Measurements from ENCODE around the gene FHIT.

Gene FHIT

DNA sequence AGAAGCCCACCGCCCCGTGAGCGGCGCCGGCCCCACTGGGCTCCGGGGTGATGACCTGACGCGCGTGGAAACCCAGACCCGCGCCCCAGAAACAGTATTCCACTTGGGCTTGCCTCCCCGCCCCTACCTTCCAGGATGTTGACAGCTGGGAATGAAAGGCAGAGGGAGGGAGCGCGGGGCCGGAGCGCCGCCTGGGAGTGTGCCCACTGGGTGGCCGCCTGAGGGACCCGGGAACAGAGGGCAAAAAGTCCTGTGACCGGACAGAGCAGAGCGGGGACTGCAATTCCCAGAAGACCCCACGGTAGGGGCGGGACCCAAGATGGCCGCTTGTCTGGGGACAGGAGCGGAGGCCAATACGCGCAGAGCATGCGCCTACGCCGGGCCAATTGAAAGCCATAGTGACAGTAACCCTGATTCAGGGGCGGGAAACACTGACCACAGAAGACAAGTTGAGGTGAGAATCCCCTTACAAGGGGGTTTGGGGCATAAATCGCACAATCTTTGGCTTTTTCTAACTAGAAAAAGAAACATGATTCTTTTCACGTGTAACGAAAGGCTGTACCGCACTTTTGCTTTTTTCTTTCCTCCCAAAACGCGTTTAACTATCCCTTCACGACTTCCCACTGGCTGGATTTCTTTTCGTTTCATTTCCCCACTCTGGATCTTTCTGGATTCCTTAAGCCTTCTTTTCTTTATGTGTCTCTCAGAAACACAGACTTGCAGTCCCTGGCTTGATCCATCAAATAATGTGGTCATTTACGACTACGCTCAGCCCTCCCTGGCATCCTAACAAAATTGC lies at the start of gene FHIT:
Gene FHIT (minus strand): TSS at position 279 of the 799 bp plus-strand sequence.
- DNase-seq (ENCODE audit: low read depth in 1 of 2, low spot score in 1 of 2): peak; percentile 76 to 81

DNA sequence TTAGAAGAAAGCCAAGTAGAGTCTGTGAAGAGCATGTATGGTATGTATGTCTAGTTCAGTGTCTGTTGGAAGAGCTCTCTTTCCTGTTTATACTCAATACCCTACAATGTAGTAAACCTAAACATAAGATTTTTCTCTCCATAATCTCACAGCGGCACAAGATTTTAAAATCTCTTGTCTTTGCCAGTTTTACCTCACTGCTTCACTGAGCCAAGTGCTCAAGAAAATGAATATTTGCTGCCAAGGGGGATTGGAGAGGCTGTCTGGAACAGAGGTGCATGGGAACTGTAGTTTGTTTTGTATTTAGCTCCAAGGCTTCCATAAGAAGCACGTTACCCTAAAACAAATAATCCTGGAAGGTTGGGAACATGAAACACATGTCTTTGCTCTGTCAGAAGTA lies 49.5 kb upstream of the FHIT start:
- DNase-seq (ENCODE audit: low read depth in 1 of 2, low spot score in 1 of 2): no peak

DNA sequence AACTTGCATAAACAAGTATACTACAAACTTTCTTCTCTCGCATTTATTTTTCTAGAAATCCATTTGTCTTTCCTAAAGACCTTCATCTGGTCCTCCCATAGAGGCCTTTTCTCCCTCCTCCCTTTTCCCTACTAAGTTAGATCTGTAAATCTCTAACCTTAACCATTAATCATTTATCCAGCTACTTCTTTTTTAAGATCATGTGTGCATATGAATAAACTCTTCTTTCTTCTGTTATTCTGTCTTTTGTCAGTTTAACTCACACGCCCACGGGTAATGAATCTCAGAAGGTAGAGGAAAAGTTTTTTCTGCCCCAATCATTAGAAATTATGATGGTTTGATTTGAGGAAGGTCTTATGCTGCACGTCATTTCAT lies 48.7 kb upstream of the FHIT start:
- no peak for DNase-seq (ENCODE audit: low read depth in 1 of 2, low spot score in 1 of 2)

DNA sequence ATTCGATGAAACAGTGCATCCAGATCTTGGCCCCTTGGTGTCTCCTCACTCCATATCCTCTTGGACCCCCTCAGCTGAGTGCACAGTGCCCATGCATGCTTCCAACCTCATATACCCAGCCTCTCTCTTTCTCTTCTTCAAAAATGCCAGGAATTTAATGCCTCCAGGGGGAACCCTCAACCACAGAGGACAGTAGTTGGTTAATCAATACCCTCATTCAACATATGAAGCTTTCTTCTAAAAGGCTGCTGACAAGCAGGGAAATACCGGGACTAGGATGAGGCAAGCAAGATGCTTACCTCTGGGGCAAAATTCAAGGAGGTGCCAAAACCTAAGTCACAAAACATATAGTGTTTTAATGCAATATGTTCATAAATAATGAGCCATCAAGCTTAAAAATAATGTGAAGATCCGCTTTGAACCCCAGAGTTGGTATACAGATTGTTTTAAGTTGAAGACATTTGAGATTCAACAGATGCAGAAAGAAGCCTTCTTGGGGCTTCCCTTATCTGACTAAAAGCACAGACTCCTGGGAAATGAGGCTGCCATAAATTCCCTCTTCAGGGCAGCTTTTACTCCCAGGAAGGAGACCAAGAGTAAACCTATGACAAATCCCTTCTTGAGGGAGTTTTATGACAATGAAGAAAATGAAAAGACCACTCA lies 48.2 kb upstream of the FHIT start:
- no peak for DNase-seq (ENCODE audit: low read depth in 1 of 2, low spot score in 1 of 2)

DNA sequence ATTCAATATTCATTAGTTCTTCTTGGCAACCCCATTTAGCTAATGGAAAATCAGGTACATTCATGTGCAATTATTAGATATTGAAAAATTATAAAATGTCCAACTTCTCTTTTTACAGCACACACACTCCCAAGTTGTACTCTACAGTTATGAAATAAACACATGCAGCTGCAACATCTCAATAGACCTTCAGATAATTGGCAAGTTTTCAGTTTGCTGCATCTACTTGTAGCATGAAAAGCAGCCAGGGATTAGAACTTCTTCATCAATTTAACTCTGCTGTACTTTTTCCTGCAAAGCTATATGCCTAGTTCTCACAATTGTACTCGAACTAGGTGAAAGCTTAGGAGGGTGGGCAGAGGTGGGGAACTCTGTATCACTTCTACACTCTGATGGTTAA lies 46.6 kb upstream of the FHIT start:
- no peak for DNase-seq (ENCODE audit: low read depth in 1 of 2, low spot score in 1 of 2)

DNA sequence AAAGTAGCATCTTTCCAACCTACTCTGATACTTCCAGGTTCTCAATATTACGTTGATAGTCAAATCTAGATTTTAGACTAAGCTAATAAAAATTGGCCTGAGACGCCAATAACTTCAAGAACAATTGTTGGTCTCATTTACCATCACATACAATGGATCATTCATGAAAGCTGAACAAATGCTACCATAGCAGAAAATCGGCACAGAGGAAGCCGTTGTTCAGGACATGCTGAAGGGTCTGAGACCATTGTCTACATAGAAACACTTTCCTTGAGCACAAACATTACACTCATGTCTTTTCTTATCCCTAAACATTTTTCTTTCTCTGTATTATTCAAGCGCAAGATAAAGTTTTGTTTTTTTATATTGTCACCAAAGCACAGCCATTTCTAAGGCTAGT lies 37.2 kb upstream of the FHIT start:
- DNase-seq (ENCODE audit: low read depth in 1 of 2, low spot score in 1 of 2): no peak

DNA sequence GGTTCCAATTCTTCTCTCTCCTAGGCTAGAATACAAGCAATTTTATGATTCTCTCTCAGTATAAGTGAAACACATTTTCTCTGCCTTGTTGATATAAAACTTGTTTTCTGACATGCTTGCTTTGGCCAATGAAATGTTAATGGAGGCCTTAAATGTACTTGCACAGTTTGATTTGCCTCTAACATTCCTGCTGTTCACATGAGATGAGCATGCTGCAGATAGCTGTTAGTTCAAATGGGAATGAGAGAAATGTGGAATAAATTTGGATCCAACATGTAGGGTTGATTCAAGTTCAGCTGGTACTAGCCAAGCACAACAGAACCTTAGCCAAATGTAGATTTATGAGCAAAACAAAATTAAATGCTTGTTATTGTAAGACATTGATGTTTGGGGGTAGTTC lies 32.6 kb upstream of the FHIT start:
- no peak for DNase-seq (ENCODE audit: low read depth in 1 of 2, low spot score in 1 of 2)

DNA sequence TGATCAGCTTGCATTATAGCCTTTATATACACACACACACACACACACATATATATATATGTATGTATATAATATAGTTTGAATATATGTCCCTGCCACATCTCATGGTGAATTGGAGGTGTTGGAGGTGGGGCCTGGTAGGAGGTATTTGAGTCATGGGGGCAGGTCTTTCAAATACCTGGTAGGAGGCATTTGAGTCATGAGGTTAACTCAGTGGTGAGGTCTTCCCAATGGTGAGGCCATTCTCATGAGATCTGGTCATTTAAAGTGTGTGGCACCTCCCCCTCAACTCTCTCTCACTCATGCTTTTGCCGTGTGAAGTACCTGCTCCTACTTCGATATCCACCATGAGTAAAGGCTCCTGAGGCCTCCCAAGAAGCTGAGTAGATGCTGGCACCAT lies 27.5 kb upstream of the FHIT start:
- no peak for DNase-seq (ENCODE audit: low read depth in 1 of 2, low spot score in 1 of 2)

DNA sequence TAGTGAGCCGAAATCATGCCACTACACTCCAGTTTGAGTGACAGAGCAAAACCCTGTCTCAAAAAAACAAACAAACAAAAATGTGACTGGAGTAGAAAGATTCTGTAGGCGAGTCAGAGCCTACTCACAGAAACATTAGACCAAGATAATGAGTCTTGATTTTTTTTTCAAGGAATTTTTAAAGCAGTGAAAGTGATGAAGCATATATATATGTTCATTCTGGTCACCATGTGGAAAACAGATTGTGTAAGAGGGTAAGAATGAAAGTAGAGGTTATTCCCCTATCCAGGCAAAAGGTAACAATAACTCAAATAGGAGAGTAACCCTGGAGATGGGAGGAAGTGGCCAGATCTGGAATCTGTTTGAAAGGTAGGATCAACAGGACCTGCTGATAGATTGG lies 26.2 kb upstream of the FHIT start:
- no peak for DNase-seq (ENCODE audit: low read depth in 1 of 2, low spot score in 1 of 2)

DNA sequence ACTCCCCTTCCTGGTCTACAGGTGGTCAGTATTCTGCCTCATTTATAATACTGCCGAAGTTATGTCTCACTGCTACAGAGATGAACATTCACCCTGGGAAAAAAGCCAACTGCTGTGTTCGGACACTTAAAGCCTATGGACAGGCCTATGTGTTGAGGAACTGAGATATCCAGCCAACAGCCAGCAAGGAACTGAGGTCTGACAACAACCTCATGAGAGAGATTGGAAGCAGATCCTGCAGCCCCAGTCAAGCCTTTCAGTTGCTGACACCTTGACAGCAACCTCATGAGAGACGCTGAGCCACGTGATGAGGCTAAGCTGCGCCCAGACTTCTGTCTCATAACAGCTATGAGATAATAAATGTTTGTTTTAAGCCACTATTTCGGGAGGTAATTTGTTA lies 18.2 kb upstream of the FHIT start:
- DNase-seq (ENCODE audit: low read depth in 1 of 2, low spot score in 1 of 2): no peak

DNA sequence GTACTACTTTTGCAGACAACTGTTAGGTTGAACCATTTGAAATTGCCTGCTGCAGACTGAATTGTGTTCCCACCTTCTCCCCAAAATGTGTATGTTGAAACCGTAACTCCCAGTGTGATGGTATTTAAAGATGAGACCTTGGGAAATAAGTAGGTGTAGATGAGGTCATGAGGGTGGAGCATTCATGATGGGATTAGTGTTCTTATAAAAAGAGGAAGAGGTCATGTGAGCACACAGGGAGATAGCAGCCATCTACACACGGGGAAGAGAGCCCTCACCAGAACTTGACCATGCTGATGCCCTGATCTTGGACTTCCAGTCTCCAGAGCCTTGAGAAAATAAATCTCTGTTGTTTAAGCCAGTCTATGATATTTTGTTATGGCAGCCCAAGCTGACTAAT lies 17.4 kb upstream of the FHIT start:
- DNase-seq (ENCODE audit: low read depth in 1 of 2, low spot score in 1 of 2): no peak

DNA sequence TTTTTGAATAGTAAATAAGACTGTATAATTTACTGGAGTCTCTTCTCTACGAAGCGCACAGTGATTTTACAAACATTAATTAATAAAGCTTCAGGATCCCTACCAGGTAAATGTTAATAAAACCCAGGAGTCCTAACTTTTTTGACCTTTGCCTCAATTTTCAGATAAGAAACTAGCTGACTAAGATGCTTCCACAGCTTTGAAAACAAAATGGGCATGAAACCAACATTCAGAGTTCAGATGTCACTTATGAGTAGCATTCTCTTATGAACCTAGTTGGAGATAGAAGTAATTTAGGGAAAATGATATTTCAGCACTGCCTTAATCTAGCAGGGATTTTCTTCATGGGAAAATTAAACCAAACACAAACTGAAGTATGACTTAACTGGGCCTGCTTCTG lies 13.0 kb upstream of the FHIT start:
- DNase-seq (ENCODE audit: low read depth in 1 of 2, low spot score in 1 of 2): no peak

DNA sequence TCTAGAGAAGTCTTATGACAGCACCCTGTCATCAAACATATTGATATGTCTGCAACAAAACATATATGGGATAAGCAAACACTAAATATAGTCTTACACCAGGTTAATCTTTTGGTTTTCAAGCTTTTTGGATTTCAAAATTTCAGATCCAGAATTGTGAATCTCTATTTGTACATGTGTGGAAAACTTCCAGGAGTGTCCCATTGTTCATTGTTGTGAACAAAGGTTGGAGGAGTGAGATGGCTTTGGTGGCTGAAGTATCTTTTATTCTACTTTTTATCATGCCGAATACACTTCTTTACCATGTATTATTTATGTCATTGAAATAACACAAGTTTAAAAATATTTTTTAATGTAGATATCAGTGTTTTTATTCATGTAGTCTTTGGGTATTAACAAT lies 5.9 kb upstream of the FHIT start:
- no peak for DNase-seq (ENCODE audit: low read depth in 1 of 2, low spot score in 1 of 2)

DNA sequence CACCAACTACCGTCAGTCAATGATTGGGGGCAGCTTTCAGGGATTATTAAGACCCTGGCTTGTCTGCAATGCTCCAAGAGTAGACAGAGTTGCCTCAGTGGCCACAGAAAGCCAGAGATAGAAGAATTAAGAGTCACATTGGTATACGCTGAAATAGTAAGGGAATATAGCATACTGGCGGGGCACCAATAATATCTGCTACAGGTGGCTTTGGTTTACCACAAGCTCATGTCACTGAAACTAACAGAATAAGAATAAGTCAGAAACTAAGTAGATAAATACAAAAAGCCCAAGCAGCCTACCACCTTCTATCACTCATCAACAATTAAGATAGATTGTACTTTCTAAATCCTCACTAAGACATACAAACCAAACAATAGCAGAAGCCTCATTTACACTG lies 2.5 kb upstream of the FHIT start:
- DNase-seq (ENCODE audit: low read depth in 1 of 2, low spot score in 1 of 2): no peak

DNA sequence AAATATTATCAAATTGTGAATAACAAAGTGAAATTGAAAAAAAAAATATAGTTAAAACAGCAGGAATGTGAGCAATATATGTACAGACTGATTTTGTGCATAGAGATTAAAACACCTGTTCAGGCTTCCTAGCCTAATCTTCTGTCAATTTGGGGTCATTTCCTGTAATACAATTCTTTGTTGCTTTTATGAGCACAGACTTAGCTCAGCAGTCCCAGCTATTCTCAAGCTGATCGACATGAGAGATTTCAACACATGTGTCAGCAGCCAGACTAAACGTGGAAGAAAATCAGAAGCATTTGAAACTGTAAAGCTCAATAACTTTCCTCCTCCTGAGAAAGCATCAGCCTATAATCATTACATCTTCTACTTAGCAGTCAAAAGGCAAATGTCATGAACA lies 1.6 kb upstream of the FHIT start:
- no peak for DNase-seq (ENCODE audit: low read depth in 1 of 2, low spot score in 1 of 2)

DNA sequence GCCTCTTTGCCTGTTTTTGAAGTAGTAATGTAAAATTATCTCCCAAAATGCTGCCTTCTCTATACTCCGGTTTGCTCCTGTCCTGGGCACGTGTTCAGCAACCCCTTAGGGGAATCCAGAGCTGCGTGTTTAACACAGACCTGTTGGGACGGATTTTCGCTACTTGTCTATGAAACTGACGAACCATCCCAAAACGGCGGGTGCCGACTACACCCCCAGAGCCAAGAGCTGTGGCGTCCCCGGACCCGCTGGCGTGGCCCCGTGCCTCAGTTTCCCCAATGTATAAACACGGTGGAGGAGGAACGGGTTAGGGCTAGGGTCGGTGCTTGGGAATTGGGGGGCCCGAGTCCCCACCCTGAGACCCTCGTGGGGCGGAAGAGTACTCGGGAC lies 473 bp downstream of the FHIT start:
- DNase-seq (ENCODE audit: low read depth in 1 of 2, low spot score in 1 of 2): peak in 1 of 2 donors; percentile 3

DNA sequence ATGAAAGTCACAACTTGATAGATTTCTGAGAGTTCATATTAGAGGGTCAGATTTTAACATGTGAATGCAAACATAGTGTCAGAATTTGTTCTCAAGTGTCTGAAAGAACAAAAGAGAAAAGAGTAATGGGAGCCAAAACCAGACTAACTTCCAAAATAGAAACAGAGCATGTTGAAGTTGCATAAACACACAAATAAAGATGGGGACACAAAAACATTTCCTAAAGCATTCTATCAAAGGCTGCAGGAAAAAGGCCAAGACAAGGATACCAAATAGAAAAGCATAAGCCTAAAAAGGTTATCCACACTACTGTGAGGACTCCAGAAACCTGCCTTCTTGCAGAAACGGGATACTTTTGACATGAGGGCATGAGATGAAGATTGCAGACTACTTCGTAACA lies 2.8 kb downstream of the FHIT start:
- no peak for DNase-seq (ENCODE audit: low read depth in 1 of 2, low spot score in 1 of 2)

DNA sequence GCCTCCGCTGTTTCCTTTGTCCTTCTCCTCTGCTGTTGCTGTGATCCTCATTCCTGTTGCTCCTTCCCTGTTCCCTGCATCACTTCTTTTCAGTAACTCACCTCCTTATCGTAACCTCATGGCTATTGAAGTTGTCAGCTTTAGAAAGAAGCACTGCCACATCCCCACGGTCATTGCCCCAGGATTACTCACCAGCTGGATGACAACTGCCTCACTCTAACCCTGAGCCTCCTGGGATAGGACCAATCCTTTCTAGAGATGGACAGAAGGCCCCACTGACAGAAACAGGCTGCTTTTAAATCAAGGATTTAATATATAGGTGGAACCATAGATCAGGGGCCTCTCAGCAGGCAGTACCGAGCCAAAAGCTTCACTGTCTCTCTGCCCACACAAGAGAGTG lies 4.1 kb downstream of the FHIT start:
- DNase-seq (ENCODE audit: low read depth in 1 of 2, low spot score in 1 of 2): no peak

DNA sequence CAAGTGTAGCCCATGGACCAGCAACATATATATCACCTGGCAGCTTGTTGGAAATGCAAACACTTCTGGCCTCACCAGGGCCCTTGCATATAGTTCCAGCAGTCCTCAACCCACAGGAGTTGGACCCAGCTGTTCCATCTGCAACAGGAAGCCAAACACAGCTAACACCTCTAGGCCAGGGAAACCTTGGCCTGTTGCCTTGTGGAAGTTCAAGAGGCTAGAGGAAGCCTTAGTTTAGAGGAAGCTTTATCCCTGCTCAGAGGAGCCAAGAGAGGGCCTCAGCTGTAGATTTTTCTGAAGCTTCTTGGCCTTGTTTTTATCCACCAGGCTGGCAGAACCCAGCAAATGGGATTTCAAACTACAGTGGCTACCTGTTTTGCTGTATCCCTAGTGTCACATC lies 11.4 kb downstream of the FHIT start:
- DNase-seq (ENCODE audit: low read depth in 1 of 2, low spot score in 1 of 2): no peak

DNA sequence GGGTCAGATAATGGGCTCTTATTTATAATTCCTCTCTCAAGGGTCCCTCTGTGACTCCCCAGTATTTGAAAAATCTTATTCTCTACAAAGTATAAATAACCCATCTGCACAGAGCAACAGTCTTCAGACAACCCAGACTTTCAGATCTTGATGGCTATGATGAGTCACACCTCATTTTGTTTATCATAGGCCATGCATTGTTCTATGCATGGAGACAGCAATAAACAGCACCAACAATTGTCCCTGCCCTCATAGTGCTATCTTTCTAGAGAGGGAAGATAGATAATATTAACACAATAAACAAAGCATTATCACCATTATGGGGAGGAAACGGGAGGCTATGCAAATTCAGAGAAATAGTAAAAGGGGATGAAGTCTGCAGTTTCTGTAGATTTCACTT lies 13.4 kb downstream of the FHIT start:
- DNase-seq (ENCODE audit: low read depth in 1 of 2, low spot score in 1 of 2): no peak

DNA sequence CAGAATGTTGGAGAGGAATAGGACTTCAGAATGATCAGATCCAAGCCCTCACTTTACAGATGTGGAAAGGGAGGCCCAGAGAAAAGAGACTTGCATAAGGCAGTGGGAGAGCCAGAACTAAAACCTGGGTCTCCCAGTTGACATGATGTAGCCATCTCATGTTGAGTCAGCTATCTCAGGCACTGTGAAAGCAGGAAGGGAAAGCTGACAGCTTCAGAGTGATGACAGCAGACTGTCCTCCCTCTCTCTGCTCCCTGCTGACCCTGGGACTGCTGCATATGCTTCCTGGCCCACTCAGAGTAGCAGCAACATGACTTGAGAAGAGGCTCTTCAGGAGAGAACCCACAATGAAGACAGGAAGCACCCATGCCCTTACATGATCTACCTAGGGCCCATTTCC lies 14.7 kb downstream of the FHIT start:
- DNase-seq (ENCODE audit: low read depth in 1 of 2, low spot score in 1 of 2): no peak

DNA sequence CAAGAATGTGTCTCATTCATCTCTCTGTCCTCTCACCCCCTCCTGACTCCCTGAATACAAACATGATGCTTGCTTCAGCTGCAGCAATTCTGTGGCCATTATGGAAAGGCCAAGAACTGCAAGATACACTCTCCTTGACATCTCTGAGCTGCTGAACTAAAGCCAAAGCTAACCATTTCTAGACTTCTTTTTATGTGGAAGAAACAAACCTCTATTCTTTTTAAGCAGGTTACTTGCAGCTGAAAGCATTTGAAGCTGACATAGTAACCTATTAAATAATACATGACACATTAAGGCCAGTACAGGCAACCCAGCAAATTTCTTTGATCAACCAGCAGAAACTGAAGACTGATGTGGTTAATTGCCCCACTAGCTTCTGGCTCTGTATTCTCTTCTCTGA lies 17.5 kb downstream of the FHIT start:
- DNase-seq (ENCODE audit: low read depth in 1 of 2, low spot score in 1 of 2): no peak

DNA sequence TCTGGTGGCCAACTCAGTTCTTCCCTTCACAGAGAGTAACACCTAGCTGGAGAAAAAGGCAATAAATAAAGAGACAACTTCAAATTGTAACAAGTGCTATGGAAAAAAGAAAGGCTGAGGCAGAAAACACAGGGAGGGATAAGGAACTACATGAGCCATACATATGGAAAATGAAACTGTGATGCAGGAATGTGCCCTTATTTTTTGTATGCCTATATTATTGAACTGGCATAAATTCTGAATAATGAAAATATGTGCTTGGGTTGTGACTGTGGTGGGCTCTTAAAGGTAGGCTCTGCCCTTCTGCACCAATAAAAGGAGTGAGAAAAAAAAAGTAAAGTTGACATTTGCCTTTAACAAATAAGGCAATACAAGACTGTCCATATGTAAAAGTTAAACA lies 19.6 kb downstream of the FHIT start:
- DNase-seq (ENCODE audit: low read depth in 1 of 2, low spot score in 1 of 2): no peak

Data from stimulated activated CD4-positive, alpha-beta T cell treated with anti-CD3 and anti-CD28 coated beads, Interleukin-15, amount 100 ng/mL, for 1 hour (primary cell).